IPS DF 19.7 (cell line): ENCODE data around the gene TMEM252.

ENCODE experiments used
- DNase-seq: peaks from one replicate; pipeline ENCODE4 v3.0.0-alpha.2; 2013; ENCODE audit warnings: low read depth, low spot score

The TMEM252 gene

DNA sequence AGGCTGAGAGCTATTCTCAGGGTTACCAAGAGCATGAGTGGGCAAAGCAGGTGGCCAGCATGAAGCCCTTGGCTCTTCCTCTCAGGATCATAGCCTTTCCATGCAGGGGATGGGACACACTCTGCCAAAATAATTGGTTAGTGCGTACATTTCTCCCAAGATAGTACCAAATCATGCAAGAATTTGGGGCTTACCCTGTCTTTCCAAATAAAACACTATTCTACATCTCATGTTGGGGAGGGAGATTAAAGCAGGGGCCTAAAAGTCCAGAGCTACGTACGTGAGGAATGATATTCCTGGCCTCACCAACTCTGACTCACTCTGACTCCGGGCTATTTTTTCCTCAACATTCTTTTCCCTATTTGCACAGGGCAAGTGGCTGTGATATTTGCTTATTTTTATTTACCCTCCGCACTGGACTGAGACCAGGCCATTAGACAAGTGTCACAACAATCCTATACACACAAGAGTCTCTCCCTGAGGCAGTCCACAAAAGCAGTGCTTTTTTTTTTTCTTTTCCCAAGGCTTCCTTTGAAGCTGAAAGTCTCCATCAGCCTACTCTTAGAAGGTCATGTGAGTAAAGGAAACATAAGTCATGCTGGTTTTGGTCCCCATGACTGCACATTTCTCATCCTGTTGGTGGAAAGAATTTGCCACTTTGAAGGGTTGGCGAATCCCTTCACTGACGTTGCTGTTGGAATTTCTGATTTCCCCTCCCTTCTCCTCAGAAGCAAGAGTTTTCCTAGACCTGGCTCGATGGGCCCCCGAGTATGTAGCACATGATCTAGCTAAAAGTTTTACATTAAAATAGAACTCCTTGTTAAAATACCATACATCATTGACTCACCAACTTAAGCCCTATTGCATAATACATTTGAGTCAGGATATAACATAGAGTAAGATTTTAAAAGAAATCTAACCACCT lies 40.0 kb downstream of the TMEM252 start:
- no peak for DNase-seq

DNA sequence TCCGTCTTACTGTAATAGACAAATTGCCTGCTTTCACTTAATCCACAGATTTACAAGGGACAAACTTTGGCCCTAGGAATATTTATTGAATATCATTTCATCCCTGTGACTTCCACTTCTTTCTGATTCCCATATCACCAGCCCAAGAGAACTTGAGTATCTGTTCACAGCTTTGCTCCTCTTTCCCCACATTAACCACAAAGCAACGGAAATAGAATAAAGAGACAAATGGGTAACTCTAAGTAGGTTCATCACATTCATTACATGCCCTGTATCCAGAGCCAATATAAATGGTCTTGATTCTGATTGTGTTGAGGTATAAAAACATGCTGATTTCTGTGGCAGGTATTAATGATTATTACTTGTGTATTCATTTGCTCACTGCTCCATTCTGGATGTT lies 41.9 kb downstream of the TMEM252 start:
- DNase-seq, result no peak

DNA sequence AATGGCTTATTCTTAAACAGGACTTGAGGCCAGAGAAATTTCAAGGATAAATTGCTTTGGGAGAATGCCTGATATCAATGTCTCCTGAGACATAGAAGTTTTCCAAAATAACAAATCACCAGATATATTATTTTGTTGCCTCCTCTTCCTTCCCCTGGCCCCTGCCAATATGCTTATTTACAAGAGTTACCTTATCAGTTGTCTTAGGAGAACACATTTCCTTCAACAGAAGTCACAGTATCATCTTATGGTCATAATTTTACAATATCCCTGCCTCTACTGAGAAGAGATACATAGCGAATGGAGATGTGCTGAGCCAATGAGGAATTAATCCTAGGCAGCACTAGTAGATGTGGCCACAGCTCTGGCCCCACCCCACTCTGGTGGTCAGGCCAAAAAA lies 43.1 kb downstream of the TMEM252 start:
- no peak for DNase-seq

DNA sequence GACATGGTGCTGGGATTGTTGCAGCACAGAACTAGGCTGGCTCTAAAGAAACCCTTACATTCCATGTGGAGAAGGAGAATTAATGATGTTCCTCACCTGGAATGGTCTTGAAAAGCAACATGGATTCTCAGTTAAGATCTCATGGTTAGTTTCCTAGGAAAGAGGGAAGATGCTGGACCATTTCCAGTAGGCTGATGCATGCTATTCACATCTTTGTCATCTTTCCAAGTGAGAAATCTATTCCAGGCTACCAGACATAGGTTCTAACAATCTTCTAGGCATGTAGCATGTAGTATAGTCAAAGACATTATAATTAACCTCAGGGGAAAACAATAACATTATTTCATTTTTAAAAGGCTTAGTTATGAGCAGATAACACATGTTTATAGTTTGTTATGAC lies 44.3 kb downstream of the TMEM252 start:
- no peak for DNase-seq

GRCh38 chr9:68495247-68495646 lies 45.4 kb downstream of the TMEM252 start:
- DNase-seq, result no peak

DNA sequence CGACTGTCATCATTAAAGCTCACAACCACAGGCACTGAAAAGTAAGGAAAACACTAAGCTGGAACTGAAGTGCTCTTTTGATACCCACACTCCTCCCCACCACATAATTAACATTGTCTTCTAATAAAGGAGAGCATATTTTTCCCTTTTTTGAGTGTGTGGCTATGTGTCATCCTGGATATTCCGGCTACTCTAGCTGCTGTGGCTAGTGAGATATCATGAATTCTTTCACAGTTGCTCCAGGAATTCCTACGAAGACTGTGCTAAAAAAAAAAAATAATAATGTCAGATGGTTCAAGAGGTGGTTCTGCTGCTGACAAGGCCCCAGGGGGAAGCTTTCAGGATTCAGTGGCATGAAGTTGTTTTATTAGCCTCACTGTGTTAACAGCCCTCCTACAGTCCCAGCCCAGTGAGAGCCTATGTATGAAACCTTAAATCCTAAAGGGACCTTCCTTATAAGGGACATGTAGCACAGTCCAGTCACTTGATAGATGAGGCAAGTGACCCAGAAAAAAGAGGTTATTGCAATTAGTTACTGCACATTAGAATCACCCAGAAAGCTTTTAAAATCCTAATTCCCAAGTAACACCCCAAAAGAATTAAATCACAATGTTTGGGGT lies 46.6 kb downstream of the TMEM252 start:
- DNase-seq, result no peak

GRCh38 chr9:68493541-68493940 lies 47.1 kb downstream of the TMEM252 start:
- DNase-seq, result no peak

DNA sequence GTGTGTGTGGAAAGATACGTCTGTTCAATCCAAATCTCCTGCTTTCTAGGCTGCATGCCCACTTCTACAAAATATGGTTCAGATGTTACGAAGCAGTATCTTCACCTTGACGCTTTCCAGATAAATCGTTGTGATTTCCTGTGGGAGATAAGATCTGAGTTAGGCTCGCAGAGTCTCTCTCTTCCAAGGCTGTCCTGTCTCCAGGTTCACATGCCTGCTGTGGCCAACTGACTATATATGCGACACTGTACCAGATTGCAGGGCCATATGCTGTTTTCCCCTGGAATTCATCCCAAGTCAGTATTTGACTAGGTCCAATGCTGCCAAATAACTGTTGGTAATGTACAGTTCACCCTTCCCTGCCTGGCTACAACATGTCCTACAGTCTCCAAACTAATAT lies 47.9 kb downstream of the TMEM252 start:
- no peak for DNase-seq

- no peak for DNase-seq
Observed at GRCh38 chr9:68489646-68490045, 51.0 kb downstream of the TMEM252 start.

DNA sequence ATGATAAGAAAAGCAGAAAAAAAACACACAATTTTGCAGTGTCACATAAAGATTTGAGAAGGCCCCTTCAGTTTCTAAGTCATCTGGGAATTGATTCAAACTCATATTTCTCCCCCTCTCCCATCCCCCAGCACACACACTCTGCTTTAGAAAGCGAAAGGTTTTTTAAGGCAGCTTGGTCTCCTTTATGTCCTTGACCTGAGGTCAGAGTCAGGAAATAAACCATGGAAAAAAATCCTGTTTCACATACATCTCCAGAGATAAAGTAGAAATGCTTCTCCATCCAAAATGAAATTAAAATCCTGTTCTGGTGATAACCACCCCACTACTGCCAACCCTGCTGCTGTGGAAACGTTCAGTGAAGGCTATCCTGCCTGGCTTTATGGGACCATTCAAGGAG lies 52.6 kb downstream of the TMEM252 start:
- no peak for DNase-seq
